RWPE1 (cell line): ENCODE measurements around the gene NSD1.
A peak's percentile ranks its signal among the peaks of the same experiment; 100 is the strongest.

Experiments used
- CTCF ChIA-PET: fragments of 350-600 bp; sonication (Branson Sonifier 250); formaldehyde crosslinking; extraction: SDS; loops from one replicate; lab custom pipeline; 2021; lab: Yijun Ruan, JAX
- POLR2A ChIA-PET: fragments of 400-600 bp; formaldehyde crosslinking; extraction: SDS; loops from one replicate; lab custom pipeline; 2020; ENCODE audit warnings: antibody characterized with exemption; ENCODE audit not compliant: low non-redundant PET; lab: Yijun Ruan, JAX
- DNase-seq: peaks from one replicate; pipeline ENCODE4 v3.0.0; 2012; ENCODE audit warnings: low spot score
- H3K27ac ChIP-seq: fragments of 450-650 bp; 2 replicates; pipeline ENCODE4 v1.5.1; 2017
- TF ChIP-seq, protein P1 (sequence below): fragments of 450-650 bp; conservative IDR thresholded peaks from 2 replicates; pipeline ENCODE4 v1.5.1; 2017; ENCODE audit warnings: low read depth, mild to moderate bottlenecking

NSD1 gene

DNA sequence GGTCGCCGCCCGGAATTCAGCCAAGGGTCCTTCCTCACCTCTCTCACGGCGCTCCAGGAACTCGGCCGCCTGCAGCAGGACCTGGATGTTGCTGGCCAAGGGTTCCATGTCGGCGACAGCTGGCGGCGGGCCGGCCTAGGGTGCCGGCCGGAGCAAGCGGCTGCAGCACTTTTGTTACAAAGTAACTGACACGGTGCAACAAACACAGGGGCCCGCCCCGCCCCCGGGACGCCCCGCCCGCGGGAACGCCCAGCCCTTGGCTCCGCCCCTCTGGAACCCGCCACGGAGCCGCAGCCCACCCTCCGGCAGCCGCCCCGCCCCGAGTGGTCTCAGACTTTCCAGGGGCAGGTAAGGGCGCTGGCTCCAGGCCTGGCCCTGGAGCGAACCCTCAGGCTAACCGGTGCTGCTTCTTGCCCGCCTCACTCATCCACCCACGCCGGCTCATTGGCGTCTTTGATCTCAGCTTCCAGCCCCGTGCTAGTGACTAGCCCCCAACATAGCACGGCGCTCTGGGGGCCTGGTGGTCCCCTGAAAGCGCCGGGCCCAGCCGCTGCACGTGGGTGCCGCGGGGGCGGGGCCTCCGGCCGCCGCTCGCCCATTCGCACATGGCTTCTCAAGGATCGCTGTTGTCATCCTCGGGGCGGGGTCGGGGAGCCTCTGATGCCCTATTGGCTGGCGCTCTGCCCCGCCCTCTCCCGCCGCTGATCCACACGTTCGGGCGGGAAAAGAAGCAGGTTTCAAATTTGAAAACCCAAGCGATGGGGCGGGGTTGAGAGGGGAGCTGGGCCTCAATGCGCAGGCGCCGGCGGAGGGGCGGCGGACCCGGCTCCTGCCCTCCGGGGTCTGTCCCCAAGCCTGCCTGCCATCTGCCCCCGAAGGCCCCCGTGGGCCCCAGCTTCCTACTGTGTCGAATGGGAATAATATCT lies 178.4 kb downstream of the NSD1 start, which contains the start of gene MXD3:
MXD3 (minus strand) TSS at position 176 of the 926 bp plus-strand sequence; CDS start at position 108, 68 bp downstream.
- H3K27ac ChIP-seq = peak within 1 kb of the TSS; percentile 84
- ChIA-PET CTCF (interaction anchor here (0.6 to 3.3 kb wide), 9 partner anchors 10 to 199 kb away, joined by 3 to 12 read pairs (median 4); no protein-coding TSS in a partner anchor), POLR2A (no interaction called here)
- TF ChIP-seq, protein P1, sequence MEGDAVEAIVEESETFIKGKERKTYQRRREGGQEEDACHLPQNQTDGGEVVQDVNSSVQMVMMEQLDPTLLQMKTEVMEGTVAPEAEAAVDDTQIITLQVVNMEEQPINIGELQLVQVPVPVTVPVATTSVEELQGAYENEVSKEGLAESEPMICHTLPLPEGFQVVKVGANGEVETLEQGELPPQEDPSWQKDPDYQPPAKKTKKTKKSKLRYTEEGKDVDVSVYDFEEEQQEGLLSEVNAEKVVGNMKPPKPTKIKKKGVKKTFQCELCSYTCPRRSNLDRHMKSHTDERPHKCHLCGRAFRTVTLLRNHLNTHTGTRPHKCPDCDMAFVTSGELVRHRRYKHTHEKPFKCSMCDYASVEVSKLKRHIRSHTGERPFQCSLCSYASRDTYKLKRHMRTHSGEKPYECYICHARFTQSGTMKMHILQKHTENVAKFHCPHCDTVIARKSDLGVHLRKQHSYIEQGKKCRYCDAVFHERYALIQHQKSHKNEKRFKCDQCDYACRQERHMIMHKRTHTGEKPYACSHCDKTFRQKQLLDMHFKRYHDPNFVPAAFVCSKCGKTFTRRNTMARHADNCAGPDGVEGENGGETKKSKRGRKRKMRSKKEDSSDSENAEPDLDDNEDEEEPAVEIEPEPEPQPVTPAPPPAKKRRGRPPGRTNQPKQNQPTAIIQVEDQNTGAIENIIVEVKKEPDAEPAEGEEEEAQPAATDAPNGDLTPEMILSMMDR = no peak
- DNase-seq = peak; percentile 99

DNA sequence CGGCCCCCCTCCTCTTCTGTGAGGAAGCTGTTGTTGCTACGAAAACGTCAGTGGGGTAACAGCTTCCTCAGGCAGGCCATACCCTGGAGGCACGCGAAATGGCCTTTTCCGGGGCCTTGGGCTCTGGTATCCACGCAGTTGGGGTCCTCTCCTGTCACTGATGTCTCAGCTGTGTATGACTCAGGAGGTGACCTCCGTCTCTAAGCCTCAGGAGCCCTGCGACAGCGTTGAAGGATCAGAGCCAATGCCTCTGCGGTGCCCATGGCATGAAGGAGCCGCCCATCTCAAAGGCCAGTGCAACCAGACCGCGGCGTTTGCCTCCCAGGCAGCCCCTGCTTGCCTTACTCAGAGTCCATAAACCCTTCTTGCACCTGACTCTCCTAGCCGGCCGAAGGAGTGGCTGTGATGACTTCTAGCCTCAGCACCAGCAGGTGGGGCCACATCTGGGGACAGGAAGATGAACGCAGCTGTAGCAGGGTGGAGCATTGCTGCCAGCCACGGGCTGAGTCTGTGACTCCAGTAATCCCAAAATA lies 179.1 kb downstream of the NSD1 start:
- DNase-seq = no peak
- ChIA-PET CTCF (interaction anchor here (0.6 to 1.4 kb wide), 6 partner anchors 11 to 199 kb away, joined by 3 to 6 read pairs (median 4); no protein-coding TSS in a partner anchor), POLR2A (no interaction called here)
- peak overlapping the region; percentile 84 for H3K27ac ChIP-seq
- TF ChIP-seq, protein P1 = no peak; the same call in 1 of the 2 replicates

DNA sequence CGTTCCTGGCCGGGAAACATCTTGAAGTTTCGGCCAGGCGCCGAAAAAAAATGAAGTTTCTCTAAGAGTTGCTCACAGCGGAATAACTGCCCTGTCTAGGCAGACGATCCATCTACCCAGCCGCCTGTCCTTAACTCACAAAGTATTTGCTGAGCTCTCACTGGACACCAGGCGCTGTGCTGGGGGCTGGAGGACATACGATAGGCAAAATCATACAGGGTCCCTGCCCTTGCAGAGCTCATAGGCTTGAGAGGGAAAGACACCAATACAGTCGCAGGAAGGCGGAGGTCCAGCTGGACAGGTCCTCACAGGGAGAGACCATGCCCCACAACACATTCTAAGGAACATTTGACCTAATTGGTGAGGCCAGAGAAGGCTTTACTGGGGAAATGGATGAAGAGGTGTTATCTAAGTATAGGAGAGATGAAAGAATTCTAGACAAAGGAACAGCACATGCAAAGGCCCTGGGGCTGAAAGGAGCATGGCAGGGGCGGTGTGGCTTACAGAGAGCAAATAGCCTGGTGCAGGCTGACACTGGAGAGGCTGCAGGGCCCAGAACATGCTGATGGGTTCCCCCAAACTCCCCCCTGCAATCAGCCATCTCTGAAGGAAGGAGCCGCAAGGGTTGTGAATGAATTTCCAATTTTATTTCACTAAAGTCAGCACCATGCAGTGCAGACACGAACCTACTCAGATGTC lies 180.1 kb downstream of the NSD1 start:
- DNase-seq = no peak
- POLR2A ChIA-PET = no interaction called here
- peak overlapping the region; percentile 84 for H3K27ac ChIP-seq
- CTCF ChIA-PET = interaction anchor here (0.6 to 1.4 kb wide), 4 partner anchors 10 to 173 kb away, joined by 3 to 6 read pairs (median 3); partner anchors contain the start of genes PRELID1 and RAB24
- TF ChIP-seq, protein P1 = no peak

DNA sequence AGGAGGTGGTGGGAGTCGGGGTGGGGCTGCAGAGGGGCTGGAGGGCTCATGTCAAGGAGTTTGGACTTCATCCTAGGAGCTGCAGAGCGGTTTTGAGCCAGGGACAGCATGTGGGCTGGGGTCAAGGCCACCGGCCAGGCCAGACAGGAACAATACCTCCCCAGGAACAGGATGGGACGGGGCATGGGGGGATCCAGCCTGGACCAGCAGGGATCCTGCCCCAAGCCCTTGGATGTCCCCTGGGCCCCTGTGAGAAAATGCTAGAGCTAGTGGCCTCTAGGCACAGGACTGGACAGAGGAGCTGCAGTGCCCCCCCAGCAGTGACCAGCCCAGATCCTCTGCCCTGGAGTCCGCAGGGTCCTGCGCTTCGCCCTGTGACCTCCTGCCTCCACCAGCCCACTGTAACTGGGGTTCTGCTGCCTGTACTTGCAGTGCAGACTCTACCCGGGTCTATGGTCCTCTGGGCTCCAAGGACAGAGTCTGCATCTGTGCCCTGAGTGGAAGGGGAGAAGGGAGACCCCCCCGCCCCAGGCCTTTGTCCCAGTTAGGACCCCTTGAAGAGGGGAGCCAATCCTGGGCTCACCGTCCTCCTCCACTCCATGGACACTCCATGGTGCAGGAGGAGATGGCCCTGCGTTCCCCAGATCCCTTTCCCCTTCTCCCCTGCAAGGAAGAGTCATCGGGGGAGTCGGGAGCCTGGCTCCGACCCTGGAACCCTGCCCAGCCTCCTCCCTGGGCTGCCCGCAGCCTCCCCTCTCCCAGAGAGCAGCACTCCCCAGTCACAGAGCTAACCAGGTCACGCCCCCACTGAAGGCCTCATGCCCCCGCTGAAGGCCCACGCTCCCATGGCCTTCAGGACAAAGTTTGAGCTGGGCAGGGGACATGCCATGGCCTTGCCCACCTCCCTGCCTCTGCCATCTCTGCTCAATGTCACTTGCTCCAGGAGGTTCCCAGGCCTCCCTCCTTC lies 181.1 kb downstream of the NSD1 start:
- CTCF ChIA-PET = interaction anchor here (1.3 kb wide), 1 partner anchor 11 kb away, joined by 3 read pairs; the partner anchor contains the start of genes PRELID1 and RAB24
- H3K27ac ChIP-seq = peak overlapping the region; percentile 84; the same call in 1 of the 2 replicates
- DNase-seq = no peak
- POLR2A ChIA-PET = interaction anchor here (0.6 kb wide), 1 partner anchor 50 kb away, joined by 3 read pairs; no protein-coding TSS in a partner anchor
- TF ChIP-seq, protein P1 = no peak

DNA sequence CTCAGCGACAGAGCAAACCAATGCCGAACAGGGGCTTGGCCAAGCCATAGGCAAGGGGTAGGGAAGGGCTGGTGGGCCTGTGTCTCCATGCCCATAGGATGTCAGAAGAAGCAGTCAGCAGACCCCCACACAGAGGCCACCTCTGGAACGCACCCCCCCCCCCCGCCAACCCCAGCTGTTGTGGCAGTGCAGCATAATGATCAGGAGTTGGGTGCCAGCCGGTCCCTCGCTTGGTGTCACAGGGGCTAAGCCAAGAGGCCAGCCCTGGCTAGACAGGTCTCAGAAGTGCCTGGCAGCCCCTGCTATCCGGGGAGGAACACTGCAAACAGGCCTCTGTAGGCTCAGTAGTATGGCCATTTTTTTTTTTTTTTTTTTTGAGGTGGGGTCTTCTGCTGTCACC lies 181.8 kb downstream of the NSD1 start:
- CTCF ChIA-PET = interaction anchor here (3.3 kb wide), 1 partner anchor 88 kb away, joined by 35 read pairs; no protein-coding TSS in a partner anchor
- 0 out of 2 replicates have a peak overlapping the region, but pooled peaks have one; percentile 3 for H3K27ac ChIP-seq
- TF ChIP-seq, protein P1 = no peak
- DNase-seq = no peak
- POLR2A ChIA-PET = no interaction called here
